Smooth muscle cell (in vitro differentiated cells): ENCODE results near the gene MRPL48. TPM values are rescaled to one million over a fixed set of nuclear protein-coding genes. Genes with fewer than 3 reads are reported as not detected.

Experiments used
- DNase-seq: peaks from one replicate; lab custom pipeline; 2025; ENCODE audit not compliant: unreplicated experiment; lab: John Stamatoyannopoulos, UW
- H2AFZ ChIP-seq: fragments of 200-600 bp; sonication (generic); 2 replicates; pipeline ENCODE4 v1.6.0; 2016; ENCODE audit warnings: antibody characterized with exemption, low read depth, mild to moderate bottlenecking
- H3F3A ChIP-seq: fragments of 200-600 bp; sonication (generic); 2 replicates; pipeline ENCODE4 v1.6.0; 2017; ENCODE audit warnings: antibody characterized with exemption, low read depth
- H3K27ac ChIP-seq: fragments of 200-600 bp; sonication (generic); 2 replicates; pipeline ENCODE4 v1.5.1; 2016; ENCODE audit warnings: low read depth, mild to moderate bottlenecking
- H3K27me3 ChIP-seq: fragments of 200-600 bp; sonication (generic); 2 replicates; pipeline ENCODE4 v1.6.1; 2016; ENCODE audit warnings: low read depth, mild to moderate bottlenecking
- H3K36me3 ChIP-seq: fragments of 200-600 bp; sonication (generic); 2 replicates; pipeline ENCODE4 v1.5.1; 2016; ENCODE audit warnings: low read depth
- H3K4me1 ChIP-seq: fragments of 200-600 bp; sonication (generic); 2 replicates; pipeline ENCODE4 v1.5.1; 2016; ENCODE audit warnings: low read depth
- H3K4me2 ChIP-seq: fragments of 200-600 bp; sonication (generic); 2 replicates; pipeline ENCODE4 v1.6.0; 2016; ENCODE audit warnings: mild to moderate bottlenecking
- H3K4me3 ChIP-seq: fragments of 200-600 bp; sonication (generic); 2 replicates; pipeline ENCODE4 v1.5.1; 2016; ENCODE audit warnings: mild to moderate bottlenecking
- H3K79me2 ChIP-seq: fragments of 200-600 bp; sonication (generic); 2 replicates; pipeline ENCODE4 v1.6.0; 2016; ENCODE audit warnings: low read depth, mild to moderate bottlenecking
- H3K9ac ChIP-seq: fragments of 200-600 bp; sonication (generic); 2 replicates; pipeline ENCODE4 v1.6.0; 2016; ENCODE audit warnings: low read depth
- H3K9me3 ChIP-seq: fragments of 200-600 bp; sonication (generic); replicated peaks from 2 replicates; pipeline ENCODE4 v1.5.1; 2016; ENCODE audit warnings: low read depth
- H4K20me1 ChIP-seq: fragments of 200-600 bp; sonication (generic); 2 replicates; pipeline ENCODE4 v1.6.0; 2016; ENCODE audit warnings: low read depth
- WGBS: methylation state at CpG from one replicate; pipeline ENCODE4 v1.1.7; 2016; ENCODE audit warnings: low lambda C conversion rate; 5-methylcytosine and 5-hydroxymethylcytosine counted together
- polyA plus RNA-seq: library from polyadenylated mRNA; unstranded; fragments of >200 nt; fragmentation: Nextera tagmentation; extraction: Ambion mirVana; gene quantifications from 2 replicates; pipeline ENCODE4 v1.2.1, GENCODE V29; 2016
- total RNA-seq: library from RNA; depleted of rRNA; stranded (reverse); fragments of >200 nt; gene quantifications from 2 replicates; pipeline ENCODE4 v1.2.3, GENCODE V29; 2014
- TF ChIP-seq, protein P1 (sequence below): fragments of 200-600 bp; sonication (generic); IDR thresholded peaks from 2 replicates; pipeline ENCODE4 v1.5.1; 2017; ENCODE audit warnings: borderline replicate concordance, mild to moderate bottlenecking, antibody characterized with exemption; ENCODE audit not compliant: insufficient read depth, poor library complexity, severe bottlenecking

Gene MRPL48
- total and polyA plus RNA-seq, 2 experiments from 2014 or later = 26.4 to 65.3 TPM

GRCh38 chr11:73800276-73800806, 12.7 kb downstream of the MRPL48 start:
- Histone ChIP-seq H3K4me2 (no peak overlapping the region), H3K9ac (no peak overlapping the region), H3K9me3 (no peaks in the 10 kb centered on the region), H3K36me3 (no peaks in the 10 kb centered on the region), H3F3A (no peaks in the 10 kb centered on the region), H3K27me3 (no peaks in the 10 kb centered on the region), H4K20me1 (no peaks in the 10 kb centered on the region), H2AFZ (no peak overlapping the region), H3K4me1 (no peaks in the 10 kb centered on the region), H3K79me2 (no peaks in the 10 kb centered on the region), H3K27ac (no peak overlapping the region), H3K4me3 (no peak overlapping the region)
- TF ChIP-seq, protein P1, sequence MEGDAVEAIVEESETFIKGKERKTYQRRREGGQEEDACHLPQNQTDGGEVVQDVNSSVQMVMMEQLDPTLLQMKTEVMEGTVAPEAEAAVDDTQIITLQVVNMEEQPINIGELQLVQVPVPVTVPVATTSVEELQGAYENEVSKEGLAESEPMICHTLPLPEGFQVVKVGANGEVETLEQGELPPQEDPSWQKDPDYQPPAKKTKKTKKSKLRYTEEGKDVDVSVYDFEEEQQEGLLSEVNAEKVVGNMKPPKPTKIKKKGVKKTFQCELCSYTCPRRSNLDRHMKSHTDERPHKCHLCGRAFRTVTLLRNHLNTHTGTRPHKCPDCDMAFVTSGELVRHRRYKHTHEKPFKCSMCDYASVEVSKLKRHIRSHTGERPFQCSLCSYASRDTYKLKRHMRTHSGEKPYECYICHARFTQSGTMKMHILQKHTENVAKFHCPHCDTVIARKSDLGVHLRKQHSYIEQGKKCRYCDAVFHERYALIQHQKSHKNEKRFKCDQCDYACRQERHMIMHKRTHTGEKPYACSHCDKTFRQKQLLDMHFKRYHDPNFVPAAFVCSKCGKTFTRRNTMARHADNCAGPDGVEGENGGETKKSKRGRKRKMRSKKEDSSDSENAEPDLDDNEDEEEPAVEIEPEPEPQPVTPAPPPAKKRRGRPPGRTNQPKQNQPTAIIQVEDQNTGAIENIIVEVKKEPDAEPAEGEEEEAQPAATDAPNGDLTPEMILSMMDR = no peak
- 96% methylated on average over 4 of the region's 4 CpGs for WGBS
- DNase-seq = no peak

DNA sequence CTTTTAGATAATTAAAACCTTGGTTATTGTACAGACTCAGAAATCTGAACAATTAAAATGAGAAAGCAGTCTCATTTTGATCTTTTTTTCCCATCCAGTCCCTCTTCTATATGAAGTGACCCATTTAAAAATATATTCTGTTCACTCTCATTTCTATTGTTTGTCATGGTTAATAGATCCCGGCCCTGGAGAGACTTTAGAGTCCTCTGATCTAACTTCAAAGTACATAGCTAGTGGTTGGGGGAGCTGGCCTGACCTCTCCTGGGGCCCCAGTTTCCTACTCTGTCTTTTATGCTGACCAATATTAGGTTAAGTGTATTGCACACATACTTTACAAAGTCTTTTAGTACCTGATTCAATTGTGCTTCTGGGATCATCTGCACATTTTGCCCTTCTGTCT, 13.5 kb downstream of the MRPL48 start:
- no peak overlapping the region for H3K9ac ChIP-seq
- no peak overlapping the region for H3K4me2 ChIP-seq
- no peaks in the 10 kb centered on the region for H3K9me3 ChIP-seq
- H3K79me2 ChIP-seq = no peaks in the 10 kb centered on the region
- H2AFZ ChIP-seq = no peak overlapping the region
- no peaks in the 10 kb centered on the region for H3K36me3 ChIP-seq
- DNase-seq = no peak
- H3K27me3 ChIP-seq = no peaks in the 10 kb centered on the region
- H3K4me1 ChIP-seq = no peaks in the 10 kb centered on the region
- WGBS = 92% methylated on average over 1 of the region's 1 CpG
- no peaks in the 10 kb centered on the region for H4K20me1 ChIP-seq
- no peaks in the 10 kb centered on the region for H3F3A ChIP-seq
- TF ChIP-seq, protein P1 = no peak
- no peak overlapping the region for H3K4me3 ChIP-seq
- no peak overlapping the region for H3K27ac ChIP-seq

DNA sequence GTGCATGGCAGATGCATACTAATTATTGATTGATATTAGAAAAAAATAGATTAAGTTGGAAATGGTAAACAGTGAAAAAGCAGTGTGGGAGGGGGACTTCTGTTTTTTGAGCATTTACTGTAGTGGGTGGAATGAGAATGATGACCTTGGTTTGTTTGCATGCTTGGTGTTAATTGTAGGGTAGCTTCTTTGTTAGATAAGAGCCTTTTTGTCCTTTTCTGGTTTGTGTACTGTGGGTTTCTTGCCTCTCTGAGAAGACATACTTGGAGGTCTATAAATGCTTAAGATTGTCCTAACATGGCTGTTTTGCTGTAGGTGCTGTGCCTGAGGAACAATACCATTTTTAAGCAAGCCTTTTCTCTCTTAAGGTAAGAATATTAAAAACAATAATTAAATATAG, 17.0 kb downstream of the MRPL48 start:
- no peaks in the 10 kb centered on the region for H3K79me2 ChIP-seq
- H3K4me2 ChIP-seq = no peak overlapping the region
- no peaks in the 10 kb centered on the region for H3K4me1 ChIP-seq
- TF ChIP-seq, protein P1 = no peak
- H3F3A ChIP-seq = no peaks in the 10 kb centered on the region
- no peak overlapping the region for H2AFZ ChIP-seq
- H4K20me1 ChIP-seq = no peaks in the 10 kb centered on the region
- no peaks in the 10 kb centered on the region for H3K27me3 ChIP-seq
- no peaks in the 10 kb centered on the region for H3K9me3 ChIP-seq
- no peak for DNase-seq
- no peak overlapping the region for H3K9ac ChIP-seq
- peaks cover 3% of the 10 kb centered on the region for H3K36me3 ChIP-seq
- H3K27ac ChIP-seq = no peak overlapping the region
- H3K4me3 ChIP-seq = no peak overlapping the region

- no peak overlapping the region for H3K4me3 ChIP-seq
- no peak for DNase-seq
- peaks cover 3% of the 10 kb centered on the region for H3K36me3 ChIP-seq
- no peaks in the 10 kb centered on the region for H3K4me1 ChIP-seq
- 96% methylated on average over 1 of the region's 1 CpG for WGBS
- no peak overlapping the region for H3K27ac ChIP-seq
- no peak overlapping the region for H2AFZ ChIP-seq
- H3K9me3 ChIP-seq = no peaks in the 10 kb centered on the region
- no peaks in the 10 kb centered on the region for H3K27me3 ChIP-seq
- H3K4me2 ChIP-seq = no peak overlapping the region
- H3K79me2 ChIP-seq = no peaks in the 10 kb centered on the region
- H4K20me1 ChIP-seq = no peaks in the 10 kb centered on the region
- H3K9ac ChIP-seq = no peak overlapping the region
- TF ChIP-seq, protein P1 = no peak
- no peaks in the 10 kb centered on the region for H3F3A ChIP-seq
Observed at GRCh38 chr11:73808052-73808451, 20.4 kb downstream of the MRPL48 start.
